Measurements from ENCODE around the gene SHISA6. TPM values are rescaled to one million over a fixed set of nuclear protein-coding genes. Genes with fewer than 3 reads are reported as not detected.
"Not testable (repeated sequence)": the region's sequence is repeated elsewhere in the genome, so short reads cannot be mapped to it uniquely, and the experiment has no call there.

Gene SHISA6
- total RNA-seq, 1 experiment from 2014 or later = 21.1 TPM

GRCh38 chr17:11300738-11301137 is 59.7 kb downstream of the SHISA6 start:
- Histone ChIP-seq H3K9me3 (no peaks in the 10 kb centered on the region), H3K4me1 (no peaks in the 10 kb centered on the region), H3K36me3 (ENCODE audit: control insufficient read depth, insufficient read depth, low read length) (no peaks in the 10 kb centered on the region), H3K4me3 (ENCODE audit: low read depth, low read length) (no peak overlapping the region), H3K27me3 (replicated peaks; ENCODE audit: control insufficient read depth, insufficient read depth, low read length) (no peaks in the 10 kb centered on the region)
- H3K36me3 Mint-ChIP-seq (ENCODE audit: insufficient read depth, unreplicated experiment) = peaks cover 17% of the 10 kb centered on the region
- H3K9me3 Mint-ChIP-seq (ENCODE audit: unreplicated experiment) = no peaks in the 10 kb centered on the region
- no peaks in the 10 kb centered on the region for H3K4me1 Mint-ChIP-seq (ENCODE audit: low read depth, unreplicated experiment)
- H3K4me3 Mint-ChIP-seq (ENCODE audit: unreplicated experiment) = no peak overlapping the region
- ChIA-PET POLR2A (no interaction called here), CTCF (no interaction called here)
- BruUV-seq (replicated peaks) = no TSS peak
- no peaks in the 10 kb centered on the region for H3K27me3 Mint-ChIP-seq (ENCODE audit: insufficient read depth, unreplicated experiment)
- intact Hi-C loops (cut with micrococcal nuclease; ENCODE audit: unreplicated experiment) = no loop called here
- DNase-seq = no peak
- no peak overlapping the region for H3K27ac Mint-ChIP-seq (ENCODE audit: unreplicated experiment)
- TF ChIP-seq, protein P1, sequence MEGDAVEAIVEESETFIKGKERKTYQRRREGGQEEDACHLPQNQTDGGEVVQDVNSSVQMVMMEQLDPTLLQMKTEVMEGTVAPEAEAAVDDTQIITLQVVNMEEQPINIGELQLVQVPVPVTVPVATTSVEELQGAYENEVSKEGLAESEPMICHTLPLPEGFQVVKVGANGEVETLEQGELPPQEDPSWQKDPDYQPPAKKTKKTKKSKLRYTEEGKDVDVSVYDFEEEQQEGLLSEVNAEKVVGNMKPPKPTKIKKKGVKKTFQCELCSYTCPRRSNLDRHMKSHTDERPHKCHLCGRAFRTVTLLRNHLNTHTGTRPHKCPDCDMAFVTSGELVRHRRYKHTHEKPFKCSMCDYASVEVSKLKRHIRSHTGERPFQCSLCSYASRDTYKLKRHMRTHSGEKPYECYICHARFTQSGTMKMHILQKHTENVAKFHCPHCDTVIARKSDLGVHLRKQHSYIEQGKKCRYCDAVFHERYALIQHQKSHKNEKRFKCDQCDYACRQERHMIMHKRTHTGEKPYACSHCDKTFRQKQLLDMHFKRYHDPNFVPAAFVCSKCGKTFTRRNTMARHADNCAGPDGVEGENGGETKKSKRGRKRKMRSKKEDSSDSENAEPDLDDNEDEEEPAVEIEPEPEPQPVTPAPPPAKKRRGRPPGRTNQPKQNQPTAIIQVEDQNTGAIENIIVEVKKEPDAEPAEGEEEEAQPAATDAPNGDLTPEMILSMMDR (IDR thresholded peaks at IDR 0.05; ENCODE audit: insufficient read depth in 1 of 2, low read depth in 1 of 2, low read length in 1 of 2, severe bottlenecking in 1 of 2, unreplicated experiment in 1 of 2) = no peak

DNA sequence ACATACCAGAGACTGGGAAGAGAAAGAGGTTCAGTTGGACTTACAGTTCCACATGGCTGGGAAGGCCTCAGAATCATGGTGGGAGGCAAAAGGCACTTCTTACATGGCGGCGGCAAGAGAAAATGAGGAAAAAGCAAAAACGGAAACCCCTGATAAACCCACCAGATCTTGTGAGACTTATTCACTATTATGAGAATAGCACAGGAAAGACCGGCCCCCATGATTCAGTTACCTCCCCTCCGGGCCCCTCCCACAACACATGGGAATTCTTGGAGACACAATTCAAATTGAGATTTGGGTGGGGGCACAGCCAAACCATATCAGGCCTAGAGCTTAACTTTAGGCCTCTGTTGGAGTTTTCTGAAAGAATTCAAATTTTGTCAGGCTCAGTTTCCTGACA is 60.9 kb downstream of the SHISA6 start:
- intact Hi-C loops (cut with micrococcal nuclease; ENCODE audit: unreplicated experiment); H3K4me1 ChIP-seq; H3K9me3 Mint-ChIP-seq (ENCODE audit: unreplicated experiment); POLR2A ChIA-PET; BruUV-seq (replicated peaks); H3K27me3 Mint-ChIP-seq (ENCODE audit: insufficient read depth, unreplicated experiment); DNase-seq; H3K36me3 ChIP-seq (ENCODE audit: control insufficient read depth, insufficient read depth, low read length); CTCF ChIA-PET; H3K9me3 ChIP-seq; H3K4me3 ChIP-seq (ENCODE audit: low read depth, low read length); H3K36me3 Mint-ChIP-seq (ENCODE audit: insufficient read depth, unreplicated experiment); H3K4me3 Mint-ChIP-seq (ENCODE audit: unreplicated experiment); H3K27me3 ChIP-seq (replicated peaks; ENCODE audit: control insufficient read depth, insufficient read depth, low read length); H3K27ac Mint-ChIP-seq (ENCODE audit: unreplicated experiment); H3K4me1 Mint-ChIP-seq (ENCODE audit: low read depth, unreplicated experiment): not testable (repeated sequence)

DNA sequence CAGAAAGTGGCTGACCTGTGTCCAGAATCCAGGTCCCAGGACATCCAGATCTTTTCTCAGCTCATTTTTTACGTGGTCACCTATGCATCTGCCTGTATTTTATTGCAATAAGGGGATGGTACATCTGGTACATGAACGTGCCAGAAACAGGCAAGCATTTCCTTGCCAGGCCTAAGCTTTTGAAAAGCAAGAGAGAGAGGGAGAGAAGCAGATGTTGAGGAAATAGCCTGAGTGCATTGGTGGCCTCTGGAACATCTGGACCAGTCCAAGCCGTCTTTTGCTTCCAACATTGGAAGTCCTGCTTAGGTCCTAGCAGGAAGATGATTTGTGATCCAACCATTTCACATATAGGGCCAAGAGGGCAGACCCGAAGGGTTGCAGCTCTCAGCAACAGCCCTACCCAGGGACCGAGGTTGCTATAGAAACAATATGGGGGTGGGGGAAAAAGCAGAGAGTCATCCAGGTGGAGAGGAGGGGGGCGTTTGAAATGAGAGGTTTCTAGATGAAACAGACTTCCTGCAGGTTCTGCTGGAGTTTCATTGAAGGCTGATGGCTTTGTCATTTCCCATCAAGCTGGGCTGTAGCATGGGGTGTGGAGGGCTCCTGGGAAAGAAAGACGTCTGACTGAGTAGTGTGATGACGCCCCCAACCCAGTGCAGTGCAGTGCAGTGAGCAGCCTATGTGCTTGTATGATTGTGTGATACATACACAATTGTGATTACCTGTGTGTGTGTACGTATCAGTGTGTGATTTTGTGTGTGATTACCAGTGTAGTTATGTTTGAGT is 61.6 kb downstream of the SHISA6 start:
- Mint-ChIP-seq H3K36me3 (ENCODE audit: insufficient read depth, unreplicated experiment) (peaks cover 12% of the 10 kb centered on the region), H3K27ac (ENCODE audit: unreplicated experiment) (no peak overlapping the region), H3K27me3 (ENCODE audit: insufficient read depth, unreplicated experiment) (no peaks in the 10 kb centered on the region), H3K4me1 (ENCODE audit: low read depth, unreplicated experiment) (no peaks in the 10 kb centered on the region), H3K4me3 (ENCODE audit: unreplicated experiment) (no peak overlapping the region), H3K9me3 (ENCODE audit: unreplicated experiment) (no peaks in the 10 kb centered on the region)
- ChIA-PET CTCF (no interaction called here), POLR2A (no interaction called here)
- H3K27me3 ChIP-seq (replicated peaks; ENCODE audit: control insufficient read depth, insufficient read depth, low read length) = no peaks in the 10 kb centered on the region
- TF ChIP-seq, protein P1 (IDR thresholded peaks at IDR 0.05; ENCODE audit: insufficient read depth in 1 of 2, low read depth in 1 of 2, low read length in 1 of 2, severe bottlenecking in 1 of 2, unreplicated experiment in 1 of 2) = no peak
- no TSS peak for BruUV-seq (replicated peaks)
- H3K4me3 ChIP-seq (ENCODE audit: low read depth, low read length) = no peak overlapping the region
- DNase-seq = no peak
- no peaks in the 10 kb centered on the region for H3K9me3 ChIP-seq
- intact Hi-C loops (cut with micrococcal nuclease; ENCODE audit: unreplicated experiment) = no loop called here
- H3K4me1 ChIP-seq = no peaks in the 10 kb centered on the region
- H3K36me3 ChIP-seq (ENCODE audit: control insufficient read depth, insufficient read depth, low read length) = no peaks in the 10 kb centered on the region
